Kidney (tissue), 14 donors: ENCODE results near the gene PPAN. TPM values are rescaled to one million over a fixed set of nuclear protein-coding genes. Genes with fewer than 3 reads are reported as not detected.

Experiments used
- DNase-seq, 5 donors: peaks; one replicate each; pipeline ENCODE4 v3.0.0-alpha.2; 2013 to 2020
- FAIRE-seq: peaks from 2 replicates; lab custom pipeline; 2012; peaks lifted over from hg19 to GRCh38; lab: Jason Lieb, UNC
- H3K27ac ChIP-seq, 2 donors: one replicate each; pipeline ENCODE4 v1.7.0; 2013; ENCODE audit warnings: low read depth in 2 of 2, low read length in 2 of 2, inconsistent platforms in 1 of 2
- H3K27me3 ChIP-seq: one replicate; pipeline ENCODE4 v1.7.1; 2013; ENCODE audit warnings: low read length, inconsistent platforms; ENCODE audit not compliant: control insufficient read depth, insufficient read depth
- H3K36me3 ChIP-seq, 3 donors: one replicate each; pipeline versions ENCODE4 v1.7.0 to v1.7.1; 2013; ENCODE audit warnings: low read length in 3 of 3, control low read depth in 1 of 3, inconsistent platforms in 1 of 3; ENCODE audit not compliant: insufficient read depth in 3 of 3, control insufficient read depth in 2 of 3
- H3K4me1 ChIP-seq, 3 donors: one replicate each; pipeline versions ENCODE4 v1.7.0 to v1.7.1; 2013; ENCODE audit warnings: low read length in 3 of 3, inconsistent platforms in 1 of 3, low read depth in 1 of 3; ENCODE audit not compliant: control insufficient read depth in 2 of 3, insufficient read depth in 2 of 3
- H3K4me3 ChIP-seq, 3 donors: one replicate each; pipeline versions ENCODE4 v1.7.0 to v1.8.1; 2013; ENCODE audit warnings: low read length in 3 of 3, control low read depth in 1 of 3, inconsistent platforms in 1 of 3
- H3K9ac ChIP-seq, 3 donors: one replicate each; pipeline versions ENCODE4 v1.7.0 to v1.7.1; 2013; ENCODE audit warnings: low read length in 3 of 3, control low read depth in 1 of 3, inconsistent platforms in 1 of 3
- H3K9me3 ChIP-seq, 3 donors: one replicate each; pipeline versions ENCODE4 v1.7.0 to v1.7.1; 2013; ENCODE audit warnings: low read length in 3 of 3, control low read depth in 1 of 3, inconsistent platforms in 1 of 3; ENCODE audit not compliant: control insufficient read depth in 2 of 3, insufficient read depth in 1 of 3
- intact Hi-C: fragments of 100-400 bp; cut with DNase I; formaldehyde crosslinking; loops from one replicate; pipeline ENCODE4 v1.11.1; 2022
- polyA plus RNA-seq: library from polyadenylated mRNA; stranded (reverse); fragments of 350-450 nt; fragmentation: Illumina TruSeq; extraction: RNeasy Lipid Tissue Mini Kit (QIAGEN cat#74804); gene quantifications from one replicate; pipeline ENCODE4 v1.2.3, GENCODE V29; 2014; ENCODE audit warnings: low read depth, low replicate concordance; ENCODE audit not compliant: insufficient read depth
- total RNA-seq: library from RNA; stranded (reverse); fragmentation: NEBNext Ultra II Directional; extraction: Animal tissue kit (Norgen Biotek cat#: 25700); gene quantifications from one replicate; pipeline ENCODE4 v1.2.1, GENCODE V29; 2021
- TF ChIP-seq, protein P1 (sequence below): IDR thresholded peaks from 3 replicates; pipeline ENCODE4 v1.5.1; 2012; ENCODE audit warnings: mild to moderate bottlenecking, moderate library complexity, borderline replicate concordance; ENCODE audit not compliant: insufficient read depth; ENCODE audit errors: extremely low read depth
- donor health status: control.
- donor health status: control.
- donor health status: control.
- donor health status: control.
- donor health status: control.
- donor health status: DM: yes; HTN: yes; CAD: no.
- donor health status: Normal renal cell carcinoma (clear cell type).

PPAN gene
- total and polyA plus RNA-seq, 2 donors from 2014 or later, result 25.2 to 43.2 TPM

DNA sequence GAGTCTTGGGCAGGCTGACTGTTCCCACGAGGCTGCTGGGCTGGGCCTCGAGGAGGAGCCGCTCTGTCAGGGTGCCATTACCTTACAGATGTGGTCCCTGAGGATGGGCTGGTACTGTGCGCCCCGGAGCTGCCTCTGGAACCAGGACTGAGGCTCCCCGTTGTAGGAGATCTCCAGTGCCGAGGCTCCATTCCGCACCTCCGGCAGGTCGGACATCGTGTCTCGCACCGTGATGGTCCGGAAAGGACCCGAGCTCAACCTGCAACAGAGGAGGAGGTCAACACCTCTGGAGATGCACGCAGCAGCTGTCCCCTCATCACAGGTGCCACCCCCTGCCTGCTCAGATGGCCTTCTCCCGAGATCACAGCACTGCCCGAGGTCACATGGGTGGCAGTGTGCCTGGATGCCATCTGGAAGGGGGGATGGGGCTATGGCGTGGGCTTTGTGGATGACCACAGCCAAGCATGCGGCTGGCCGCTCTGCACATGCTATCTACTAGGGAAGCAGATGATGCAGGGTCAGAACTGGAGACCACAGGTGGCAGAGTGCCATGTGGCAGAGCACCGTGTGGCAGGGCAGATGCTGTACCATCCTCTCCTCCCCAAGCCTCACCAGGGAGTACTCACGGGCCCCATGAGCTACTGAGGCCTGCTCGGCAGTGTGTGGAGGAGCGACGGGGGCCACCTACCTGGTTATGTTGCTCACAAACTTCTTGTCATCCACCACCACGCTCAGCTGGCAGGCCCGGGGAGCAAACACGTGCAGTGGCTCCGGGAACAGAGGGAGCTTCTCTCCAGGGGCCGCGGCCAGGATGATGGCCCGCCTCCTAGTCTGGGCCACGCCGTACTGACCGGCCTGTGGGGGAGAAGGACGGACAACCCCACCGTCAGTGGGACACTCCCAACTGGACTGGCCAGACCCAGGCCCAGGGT lies 31.9 kb downstream of the PPAN start:
- FAIRE-seq (no peak), DNase-seq (no peak)
- Histone ChIP-seq H3K9me3 (no peaks in the 10 kb centered on the region), H3K27ac (no peak overlapping the region), H3K27me3 (no peaks in the 10 kb centered on the region), H3K36me3 (peaks cover 2 to 32% (median 3%) of the 10 kb centered on the region in 3 donors), H3K4me3 (no peak overlapping the region), H3K4me1 (no peaks in the 10 kb centered on the region), H3K9ac (no peak overlapping the region)
- TF ChIP-seq, protein P1, sequence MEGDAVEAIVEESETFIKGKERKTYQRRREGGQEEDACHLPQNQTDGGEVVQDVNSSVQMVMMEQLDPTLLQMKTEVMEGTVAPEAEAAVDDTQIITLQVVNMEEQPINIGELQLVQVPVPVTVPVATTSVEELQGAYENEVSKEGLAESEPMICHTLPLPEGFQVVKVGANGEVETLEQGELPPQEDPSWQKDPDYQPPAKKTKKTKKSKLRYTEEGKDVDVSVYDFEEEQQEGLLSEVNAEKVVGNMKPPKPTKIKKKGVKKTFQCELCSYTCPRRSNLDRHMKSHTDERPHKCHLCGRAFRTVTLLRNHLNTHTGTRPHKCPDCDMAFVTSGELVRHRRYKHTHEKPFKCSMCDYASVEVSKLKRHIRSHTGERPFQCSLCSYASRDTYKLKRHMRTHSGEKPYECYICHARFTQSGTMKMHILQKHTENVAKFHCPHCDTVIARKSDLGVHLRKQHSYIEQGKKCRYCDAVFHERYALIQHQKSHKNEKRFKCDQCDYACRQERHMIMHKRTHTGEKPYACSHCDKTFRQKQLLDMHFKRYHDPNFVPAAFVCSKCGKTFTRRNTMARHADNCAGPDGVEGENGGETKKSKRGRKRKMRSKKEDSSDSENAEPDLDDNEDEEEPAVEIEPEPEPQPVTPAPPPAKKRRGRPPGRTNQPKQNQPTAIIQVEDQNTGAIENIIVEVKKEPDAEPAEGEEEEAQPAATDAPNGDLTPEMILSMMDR, result no peak
- intact Hi-C loops, result no loop called here

- no peak overlapping the region for H3K4me3 ChIP-seq
- intact Hi-C loops, result no loop called here
- H3K27me3 ChIP-seq, result no peaks in the 10 kb centered on the region
- no peak overlapping the region for H3K9ac ChIP-seq
- no peaks in the 10 kb centered on the region for H3K9me3 ChIP-seq
- H3K36me3 ChIP-seq, result peaks cover 2 to 38% (median 7%) of the 10 kb centered on the region in 3 donors
- no peak for FAIRE-seq
- no peak overlapping the region for H3K27ac ChIP-seq
- no peak for DNase-seq
- TF ChIP-seq, protein P1, result no peak
- H3K4me1 ChIP-seq, result no peaks in the 10 kb centered on the region
These were observed 33.0 kb downstream of the PPAN start for GRCh38 chr19:10138879-10139795.

DNA sequence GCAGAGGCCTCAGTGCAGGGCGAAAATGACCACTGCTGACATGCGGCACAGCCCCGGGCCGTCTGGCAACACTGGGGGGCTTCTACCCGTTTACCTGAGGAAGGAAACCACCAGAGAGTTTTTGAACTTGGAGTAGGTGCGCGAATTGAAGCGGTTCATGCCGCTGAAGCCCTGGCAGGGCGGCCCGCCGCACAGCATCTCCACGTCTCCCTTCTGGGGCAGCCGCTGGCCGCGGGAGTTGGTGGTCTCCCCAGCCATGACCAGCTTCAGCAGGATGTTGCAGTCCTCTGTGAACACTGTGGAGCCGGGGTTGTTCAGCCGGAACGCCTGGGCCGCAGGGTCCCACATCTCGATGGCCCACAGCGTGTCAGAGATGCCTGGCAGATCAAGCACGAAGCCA lies 33.8 kb downstream of the PPAN start:
- H3K9me3 ChIP-seq, result no peaks in the 10 kb centered on the region
- peaks cover 2 to 39% (median 8%) of the 10 kb centered on the region in 3 donors for H3K36me3 ChIP-seq
- intact Hi-C loops, result no loop called here
- no peak overlapping the region for H3K27ac ChIP-seq
- no peaks in the 10 kb centered on the region for H3K4me1 ChIP-seq
- no peak overlapping the region for H3K9ac ChIP-seq
- H3K27me3 ChIP-seq, result no peaks in the 10 kb centered on the region
- no peak overlapping the region for H3K4me3 ChIP-seq
- FAIRE-seq (no peak), DNase-seq (no peak)
- TF ChIP-seq, protein P1, result no peak
